GM12878 (cell line): ENCODE results near the gene HAPSTR1. TPM values are rescaled to one million over a fixed set of nuclear protein-coding genes. Genes with fewer than 3 reads are reported as not detected.

ENCODE experiments used
- BACH1 ChIP-seq: fragments of 450-650 bp; IDR thresholded peaks from 2 replicates; pipeline ENCODE4 v1.6.1; 2017; ENCODE audit warnings: mild to moderate bottlenecking, borderline replicate concordance
- CHD2 ChIP-seq: IDR thresholded peaks from 2 replicates; pipeline ENCODE4 v1.6.1; 2011; ENCODE audit warnings: low read depth, low read length, improper control_type of control experiment, borderline replicate concordance
- EED ChIP-seq: sonication (generic); IDR thresholded peaks from 2 replicates; pipeline ENCODE4 v1.6.1; 2016; ENCODE audit warnings: antibody characterized with exemption, low read depth
- ELK1 ChIP-seq: IDR thresholded peaks from 2 replicates; pipeline ENCODE4 v1.6.1; 2012; ENCODE audit warnings: low read depth, low read length, improper control_type of control experiment
- FOXK2 ChIP-seq: fragments of 450-650 bp; IDR thresholded peaks from 2 replicates; pipeline ENCODE4 v1.6.1; 2017; ENCODE audit warnings: mild to moderate bottlenecking, moderate library complexity
- GATAD2B ChIP-seq: fragments of 450-650 bp; conservative IDR thresholded peaks from 2 replicates; pipeline ENCODE4 v1.6.1; 2017; ENCODE audit warnings: low read depth, mild to moderate bottlenecking, moderate library complexity
- HDAC2 ChIP-seq: fragments of 200-600 bp; sonication (generic); IDR thresholded peaks from 2 replicates; pipeline ENCODE4 v1.6.1; 2017
- MEF2A ChIP-seq: IDR thresholded peaks from 2 replicates; pipeline ENCODE4 v1.6.1; 2011; ENCODE audit warnings: low read depth, mild to moderate bottlenecking, low read length, moderate library complexity; ENCODE audit not compliant: insufficient read depth
- PBX3 ChIP-seq: IDR thresholded peaks from 2 replicates; pipeline ENCODE4 v1.6.1; 2011; ENCODE audit warnings: mild to moderate bottlenecking, low read depth, low read length, moderate library complexity; ENCODE audit not compliant: insufficient replicate concordance
- POLR2A ChIP-seq: IDR thresholded peaks from 2 replicates; pipeline ENCODE4 v1.6.1; 2011; ENCODE audit warnings: low read depth, mild to moderate bottlenecking, low read length
- PRDM15 ChIP-seq: fragments of 450-650 bp; formaldehyde crosslinking; IDR thresholded peaks from 2 replicates; pipeline ENCODE4 v1.4.0; 2020; ENCODE audit warnings: mild to moderate bottlenecking, moderate library complexity
- RB1 ChIP-seq: fragments of 450-650 bp; formaldehyde crosslinking; IDR thresholded peaks from 2 replicates; pipeline ENCODE4 v1.6.1; 2017; ENCODE audit warnings: mild to moderate bottlenecking, borderline replicate concordance
- RCOR1 ChIP-seq: conservative IDR thresholded peaks from 2 replicates; pipeline ENCODE4 v1.6.1; 2012; ENCODE audit warnings: low read depth, low read length, improper control_type of control experiment
- RELA ChIP-seq: fragments of 450-650 bp; IDR thresholded peaks from 2 replicates; pipeline ENCODE4 v1.8.0; 2014; ENCODE audit warnings: borderline replicate concordance; ENCODE audit not compliant: partially characterized antibody
- RELB ChIP-seq: fragments of 450-650 bp; IDR thresholded peaks from 2 replicates; pipeline ENCODE4 v1.6.1; 2017; ENCODE audit warnings: low read depth, mild to moderate bottlenecking, moderate library complexity
- RFX5 ChIP-seq: IDR thresholded peaks from 2 replicates; pipeline ENCODE4 v1.6.1; 2011; ENCODE audit warnings: low read depth, low read length, improper control_type of control experiment
- SIN3A ChIP-seq: IDR thresholded peaks from 2 replicates; pipeline ENCODE4 v1.6.1; 2012; ENCODE audit warnings: low read depth, low read length, improper control_type of control experiment
- SKIL ChIP-seq: fragments of 450-650 bp; IDR thresholded peaks from 2 replicates; pipeline ENCODE4 v1.6.1; 2017; ENCODE audit warnings: mild to moderate bottlenecking, low read depth, inconsistent platforms; ENCODE audit not compliant: poor library complexity, severe bottlenecking
- TCF7 ChIP-seq: IDR thresholded peaks from 2 replicates; pipeline ENCODE4 v1.6.1; 2014; ENCODE audit warnings: antibody characterized with exemption, borderline replicate concordance
- WRNIP1 ChIP-seq: IDR thresholded peaks from 2 replicates; pipeline ENCODE4 v1.6.1; 2011; ENCODE audit warnings: low read depth, low read length, improper control_type of control experiment, borderline replicate concordance
- polyA plus RNA-seq, 11 experiments: library from polyadenylated mRNA; depleted of rRNA in 4 of 11; unstranded in 6 of 11; stranded (reverse) in 5 of 11; fragments of >200 nt; fragmentation: Nextera tagmentation in 4 of 11; fragmentation: Illumina TruSeq in 1 of 11; extraction: Ambion mirVana in 4 of 11; extraction: Trizol in 1 of 11; gene quantifications; 1 replicate in 1 of 11; 2 replicates in 10 of 11; pipeline versions ENCODE4 v1.2.1 to v1.2.3, GENCODE V29; 2011 to 2016; ENCODE audit warnings: inconsistent platforms in 2 of 11, missing spikeins in 2 of 11, low read depth in 1 of 11
- total RNA-seq, 4 experiments: library from RNA; depleted of rRNA in 3 of 4; stranded (reverse); fragments of >200 nt in 3 of 4; fragmentation: Illumina TruSeq in 1 of 4; extraction: Trizol in 1 of 4; gene quantifications; 2 replicates each; pipeline versions ENCODE4 v1.2.1 to v1.2.3, GENCODE V29; 2013 to 2021

The HAPSTR1 gene
- total and polyA plus RNA-seq, 10 of the 15 experiments (the other 5 are each of a cell fraction or from before 2014, with no cell fraction given), result 8.7 to 52.5 (median 23.1) TPM

- TF ChIP-seq PRDM15 (CRISPR knock-in tag), result peak; percentile 54; the same call in 1 of the 2 replicates
- TF ChIP-seq EED, result no peak
- peak; percentile 81; the same call in 1 of the 2 replicates for TF ChIP-seq ELK1
- no peak for TF ChIP-seq RELA
- no peak for TF ChIP-seq MEF2A
- no peak for TF ChIP-seq HDAC2
- peak; percentile 67; the same call in 1 of the 2 replicates for TF ChIP-seq FOXK2
- no peak for TF ChIP-seq RCOR1
- peak; percentile 98 for TF ChIP-seq PBX3
- TF ChIP-seq WRNIP1, result no peak
- no peak for TF ChIP-seq RELB
- no peak for TF ChIP-seq GATAD2B
- TF ChIP-seq BACH1, result peak; percentile 89
- no peak for TF ChIP-seq RB1
- no peak for TF ChIP-seq SKIL
- TF ChIP-seq SIN3A, result peak; percentile 65; the same call in 1 of the 2 replicates
- TF ChIP-seq RFX5, result peak; percentile 90
- peak; percentile 98 for TF ChIP-seq POLR2A
- peak; percentile 97 for TF ChIP-seq CHD2
- no peak for TF ChIP-seq TCF7
These were observed at the start of gene HAPSTR1 (continued) for GRCh38 chr16:9090960-9091866.
